AG08395 (cell line): ENCODE measurements around the gene PNPO.
A peak's percentile ranks its signal among the peaks of the same experiment; 100 is the strongest.

Experiments
- DNase-seq: peaks from one replicate; pipeline ENCODE4 v3.0.0; 2012; ENCODE audit warnings: mixed read lengths, low spot score

The PNPO gene

DNA sequence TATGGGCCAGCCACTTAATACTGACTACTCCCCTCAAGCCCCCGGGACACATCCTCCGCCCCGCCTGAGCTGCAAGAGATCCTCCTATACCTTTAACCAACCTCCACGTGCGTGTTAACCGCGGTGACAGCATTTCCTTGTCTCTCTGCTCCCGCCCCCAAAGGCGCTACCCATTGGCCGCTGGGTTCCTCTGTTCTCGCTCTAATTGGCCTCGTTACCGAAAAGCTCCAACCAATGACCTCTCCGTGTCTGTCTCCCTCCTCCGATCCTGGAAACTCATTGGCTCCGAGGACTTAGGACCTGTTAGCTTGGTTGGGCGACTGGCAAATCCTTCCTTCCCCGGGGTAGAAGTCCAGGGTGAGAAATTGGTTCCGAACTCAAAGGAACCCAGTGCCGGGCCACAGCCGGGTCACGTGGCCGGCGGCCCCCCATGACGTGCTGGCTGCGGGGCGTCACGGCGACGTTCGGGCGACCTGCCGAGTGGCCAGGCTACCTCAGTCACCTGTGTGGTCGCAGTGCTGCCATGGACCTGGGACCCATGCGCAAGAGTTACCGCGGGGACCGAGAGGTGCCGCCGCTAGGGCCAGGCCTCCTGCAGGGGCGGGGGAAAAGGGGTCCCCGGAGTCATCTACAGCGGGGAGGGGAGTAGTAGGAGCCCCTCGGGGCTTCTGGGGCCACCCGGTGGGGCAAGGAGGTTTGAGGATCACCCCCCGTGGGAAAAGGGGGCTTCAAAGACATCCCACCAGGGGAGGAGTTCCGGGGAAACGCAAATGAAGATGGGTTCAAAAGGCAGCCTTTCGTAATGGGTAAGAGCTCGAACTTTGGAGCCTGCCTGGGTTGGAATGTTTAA, at the start of gene PNPO:
Gene PNPO, plus strand, starts transcription at position 326 of the 850 bp plus-strand sequence. Its CDS starts 105 bp downstream, at position 431.
- peak; percentile 99 for DNase-seq

DNA sequence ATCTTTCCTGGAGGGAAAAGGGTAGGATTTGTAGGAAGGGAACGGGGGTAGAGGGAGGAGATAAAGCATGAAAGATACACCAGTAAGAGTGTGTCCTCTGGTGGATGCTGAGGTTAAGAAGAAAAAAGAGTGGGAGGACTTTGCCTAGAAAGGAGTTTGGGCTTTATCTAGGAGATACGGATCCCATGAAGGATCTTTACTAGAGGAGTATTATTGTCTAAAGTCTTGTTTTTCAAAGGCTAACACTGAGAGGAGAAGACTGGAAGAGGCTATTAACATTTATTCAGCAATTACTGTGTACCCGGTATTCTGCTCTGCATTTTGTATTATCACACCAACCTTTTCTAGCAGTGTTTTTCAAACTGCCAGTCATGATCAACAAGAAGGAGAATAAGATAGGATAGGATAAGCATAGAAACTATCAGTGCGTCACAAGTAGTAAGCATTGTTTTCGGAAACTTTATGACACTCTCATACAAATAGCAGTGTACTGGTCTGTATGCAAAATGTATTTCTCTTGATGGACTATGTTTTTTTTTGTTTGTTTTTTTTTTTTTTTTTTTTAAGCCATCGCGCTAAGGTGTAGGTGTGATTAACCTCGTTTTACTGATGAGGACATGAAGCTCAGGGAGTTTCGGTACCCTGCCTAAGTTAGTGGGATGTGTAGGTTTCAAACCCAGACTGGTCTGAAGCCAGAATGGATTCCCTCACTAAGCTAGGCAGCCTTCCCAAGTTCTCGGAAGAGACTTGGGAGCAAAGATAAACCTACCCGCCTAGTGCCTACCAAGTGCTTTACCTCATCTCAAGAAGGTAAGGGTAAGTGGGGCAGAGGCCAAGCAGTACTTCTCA, 46.6 kb upstream of the PNPO start:
- DNase-seq, result no peak

GRCh38 chr17:47895347-47895855, 46.0 kb upstream of the PNPO start:
- DNase-seq, result peak; percentile 31

- DNase-seq, result peak; percentile 100
These were observed 45.3 kb upstream of the PNPO start, which contains the start of gene SP2 for GRCh38 chr17:47895856-47896671. TSS of gene SP2 (plus strand) at chr17:47896236. CDS start at chr17:47896287, 51 bp downstream.

GRCh38 chr17:47896672-47897490, 44.5 kb upstream of the PNPO start:
- DNase-seq, result no peak

GRCh38 chr17:47897561-47897960, 43.8 kb upstream of the PNPO start:
- no peak for DNase-seq

DNA sequence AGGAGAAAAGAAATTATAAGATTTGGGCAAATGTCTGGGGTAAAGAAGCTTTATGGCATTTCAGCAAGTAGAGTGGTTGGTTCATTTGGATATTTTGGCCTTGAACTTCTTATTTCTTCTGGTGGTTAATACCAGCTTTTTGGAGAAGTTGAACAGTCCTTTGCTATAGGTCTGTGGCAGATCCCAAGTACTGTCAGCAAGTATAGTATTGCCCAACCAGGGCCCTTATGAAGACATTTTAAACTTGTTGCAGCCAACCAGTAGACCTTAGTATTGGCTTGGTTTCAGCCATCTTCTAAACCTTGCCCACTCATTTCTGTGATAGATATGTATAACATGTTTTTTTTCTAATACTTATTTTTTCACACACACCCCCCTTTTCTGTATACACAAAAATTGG, 43.1 kb upstream of the PNPO start:
- no peak for DNase-seq

DNA sequence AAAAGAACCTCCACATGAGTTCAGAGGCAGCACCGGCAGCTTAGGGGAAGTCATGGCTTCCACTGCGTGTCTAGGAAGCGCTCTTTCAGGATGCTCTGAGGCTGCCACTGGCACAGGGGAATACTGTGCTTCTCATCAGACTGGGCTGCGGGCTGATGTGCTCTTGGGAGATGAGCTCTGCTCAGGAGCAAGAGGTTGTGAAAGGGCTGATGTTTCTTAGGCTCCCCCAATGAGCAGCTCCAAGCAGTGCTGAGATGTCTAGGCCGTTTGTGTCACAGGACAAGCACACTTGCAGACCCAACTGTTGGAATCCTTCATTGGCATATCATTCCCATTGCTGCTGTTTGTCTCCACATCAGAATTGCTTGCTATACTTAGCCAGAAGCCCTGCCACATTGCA, 41.7 kb upstream of the PNPO start:
- DNase-seq, result no peak

- no peak for DNase-seq
These were observed 39.9 kb upstream of the PNPO start for GRCh38 chr17:47901423-47901822.

GRCh38 chr17:47902039-47902744, 39.2 kb upstream of the PNPO start:
- no peak for DNase-seq

GRCh38 chr17:47905221-47905733, 36.1 kb upstream of the PNPO start:
- peak; percentile 92 for DNase-seq

- DNase-seq, result no peak
These were observed 34.9 kb upstream of the PNPO start for GRCh38 chr17:47906443-47906842.

DNA sequence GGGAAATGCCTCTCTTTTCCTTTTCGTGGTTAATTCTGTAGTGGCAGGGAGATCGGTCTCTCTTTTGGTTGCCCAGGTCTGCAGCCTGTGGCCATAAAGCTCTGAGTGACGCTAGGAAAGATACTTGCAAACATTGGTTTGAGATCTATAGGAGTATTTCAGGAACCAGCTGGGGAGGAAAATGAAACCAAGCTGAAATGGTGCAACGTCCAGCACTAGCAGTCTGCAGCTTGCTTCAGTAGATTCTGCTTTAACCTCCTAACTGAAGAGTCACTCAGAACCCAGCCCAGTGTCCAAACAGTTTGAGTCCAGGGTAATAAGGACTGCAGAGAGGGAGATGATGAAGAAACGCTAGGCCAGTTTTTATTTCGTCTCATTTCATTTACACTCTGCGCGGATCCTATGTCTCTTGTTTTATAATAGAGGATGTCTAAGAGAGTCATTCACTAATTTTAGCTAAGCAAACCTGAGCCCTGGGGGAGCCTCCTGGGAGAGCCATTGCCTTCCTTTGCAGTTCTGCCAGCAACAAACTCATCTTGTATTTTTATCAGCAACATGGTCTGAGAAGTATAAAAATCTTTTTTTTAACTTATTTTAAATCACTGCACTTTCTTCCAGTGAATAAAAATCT, 33.3 kb upstream of the PNPO start:
- DNase-seq, result no peak

- DNase-seq, result no peak
These were observed 28.3 kb upstream of the PNPO start for GRCh38 chr17:47913050-47913449.

DNA sequence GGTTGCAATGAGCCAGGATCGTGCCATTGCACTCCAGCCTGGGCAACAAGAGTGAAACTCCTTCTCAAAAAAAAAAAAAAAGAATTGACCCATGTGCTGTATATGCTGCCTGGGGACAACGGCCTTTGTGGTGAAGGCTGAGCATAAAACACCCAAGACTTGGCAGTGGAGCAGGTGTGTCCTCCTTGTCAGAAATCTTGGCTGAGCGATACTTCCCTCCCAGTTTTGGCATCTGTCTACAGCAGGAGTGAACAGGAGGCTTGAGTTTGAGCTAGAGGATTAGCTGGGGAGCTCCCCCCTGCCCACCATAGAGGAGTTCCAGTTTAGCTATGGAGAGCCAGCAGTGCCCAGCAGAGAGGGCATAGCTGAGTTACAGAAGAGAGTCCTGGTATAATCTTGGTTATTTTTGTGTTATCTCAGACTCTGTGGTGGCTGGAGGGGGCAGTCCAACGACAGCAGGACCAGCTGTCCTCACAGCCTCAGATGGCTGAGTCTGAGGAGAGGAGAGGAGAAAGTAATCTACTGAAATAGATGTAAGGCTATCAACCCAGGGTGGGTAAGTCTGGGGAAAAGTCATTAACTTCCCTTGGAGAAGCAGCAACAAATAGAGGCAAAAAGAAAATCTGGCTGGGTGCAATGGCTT, 26.9 kb upstream of the PNPO start:
- no peak for DNase-seq

GRCh38 chr17:47915776-47916398, 25.5 kb upstream of the PNPO start:
- DNase-seq, result no peak

DNA sequence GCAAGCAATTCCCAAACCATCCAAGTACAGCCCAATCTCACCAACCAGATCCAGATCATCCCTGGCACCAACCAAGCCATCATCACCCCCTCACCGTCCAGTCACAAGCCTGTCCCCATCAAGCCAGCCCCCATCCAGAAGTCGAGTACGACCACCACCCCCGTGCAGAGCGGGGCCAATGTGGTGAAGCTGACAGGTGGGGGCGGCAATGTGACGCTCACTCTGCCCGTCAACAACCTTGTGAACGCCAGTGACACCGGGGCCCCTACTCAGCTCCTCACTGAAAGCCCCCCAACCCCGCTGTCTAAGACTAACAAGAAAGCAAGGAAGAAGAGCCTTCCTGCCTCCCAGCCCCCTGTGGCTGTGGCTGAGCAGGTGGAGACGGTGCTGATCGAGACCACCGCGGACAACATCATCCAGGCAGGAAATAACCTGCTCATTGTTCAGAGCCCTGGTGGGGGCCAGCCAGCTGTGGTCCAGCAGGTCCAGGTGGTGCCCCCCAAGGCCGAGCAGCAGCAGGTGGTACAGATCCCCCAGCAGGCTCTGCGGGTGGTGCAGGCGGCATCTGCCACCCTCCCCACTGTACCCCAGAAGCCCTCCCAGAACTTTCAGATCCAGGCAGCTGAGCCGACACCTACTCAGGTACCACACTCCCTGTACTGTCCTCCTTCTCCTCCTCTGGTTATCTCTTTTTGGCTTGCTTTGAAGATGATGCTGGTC, 24.7 kb upstream of the PNPO start:
- DNase-seq, result no peak

- no peak for DNase-seq
These were observed 23.8 kb upstream of the PNPO start for GRCh38 chr17:47917581-47917980.
